Measurements from ENCODE around the gene PYDC1. TPM values are rescaled to one million over a fixed set of nuclear protein-coding genes. Genes with fewer than 3 reads are reported as not detected.

PYDC1 gene
- total and polyA plus RNA-seq, 2 of the 8 experiments (the other 6 are each of a cell fraction or from before 2014, with no cell fraction given), result 3.5 to 11.1 TPM

- TF ChIP-seq HDAC2 (IDR thresholded peaks at IDR 0.05; ENCODE audit: borderline replicate concordance in 1 of 2, low read depth in 2 of 2, low read length in 2 of 2), result no peak
- TF ChIP-seq SP2 (IDR thresholded peaks at IDR 0.05; ENCODE audit: low read length), result no peak
- TF ChIP-seq TAF1 (IDR thresholded peaks at IDR 0.05; ENCODE audit: low read depth, low read length), result no peak
- TF ChIP-seq SUZ12 (IDR thresholded peaks at IDR 0.05; ENCODE audit: low read length), result no peak
Measured at GRCh38 chr16:31189412-31189778, 27.5 kb downstream of the PYDC1 start (continued).

All from H1 (cell line).